ENCODE measurements around the gene TMEM192.

DNA sequence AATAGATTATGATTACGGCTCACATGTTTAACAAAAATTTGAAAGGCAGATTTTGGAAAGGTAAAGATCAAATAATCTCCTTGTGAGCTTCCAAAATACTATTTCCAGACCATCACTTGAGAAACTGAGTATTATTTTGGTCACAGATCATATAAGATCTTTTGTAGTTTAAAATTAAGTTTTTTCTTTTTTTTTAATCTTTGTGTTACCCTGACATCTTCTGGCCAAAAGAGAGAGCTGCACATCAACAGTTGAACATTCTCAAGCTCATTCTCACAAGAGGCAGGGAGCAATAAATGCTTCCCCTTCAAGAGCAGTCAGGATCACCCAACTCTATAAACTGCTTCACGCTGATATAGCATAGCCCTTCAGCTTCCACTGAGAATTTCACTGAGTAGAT lies 15.9 kb downstream of the TMEM192 start:
- TF ChIP-seq POLR2A (IDR thresholded peaks at IDR 0.05; ENCODE audit: low read length) (no peak), GATA1 (IDR thresholded peaks at IDR 0.05; ENCODE audit: low read depth, low read length) (no peak)

Measured in erythroblast (primary cell).